NCI-H2196 treated with DMSO at 0.1 percent for 48 hours (cell line): Measurements from ENCODE around the gene DENND10.
"Not testable (repeated sequence)": the region's sequence is repeated elsewhere in the genome, so short reads cannot be mapped to it uniquely, and the experiment has no call there.

Experiments
- DNase-seq: peaks from one replicate; lab custom pipeline; 2025; ENCODE audit not compliant: unreplicated experiment; lab: John Stamatoyannopoulos, UW

DENND10 gene

GRCh38 chr10:119096641-119097415, 7.1 kb upstream of the DENND10 start:
- not testable (repeated sequence) for DNase-seq

DNA sequence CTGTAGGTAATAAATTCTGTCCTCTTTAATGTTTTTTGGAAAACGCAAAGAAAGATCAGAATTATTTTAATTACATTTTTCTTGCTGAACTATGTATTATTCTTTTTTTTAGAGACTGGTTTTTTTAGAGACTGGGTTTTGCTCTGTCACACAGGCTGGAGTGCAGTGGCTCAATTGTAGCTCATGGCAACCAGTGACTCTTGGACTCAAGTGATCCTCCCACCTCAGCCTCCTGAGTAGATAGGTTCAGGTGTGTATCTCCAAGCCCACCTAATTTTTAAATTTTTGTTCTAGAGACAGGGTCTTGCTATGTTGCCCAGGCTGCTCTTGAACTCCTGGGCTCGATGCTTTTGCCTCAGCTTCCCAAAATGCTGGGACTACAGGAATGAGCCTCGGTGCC, 5.3 kb upstream of the DENND10 start:
- DNase-seq: no peak

DNA sequence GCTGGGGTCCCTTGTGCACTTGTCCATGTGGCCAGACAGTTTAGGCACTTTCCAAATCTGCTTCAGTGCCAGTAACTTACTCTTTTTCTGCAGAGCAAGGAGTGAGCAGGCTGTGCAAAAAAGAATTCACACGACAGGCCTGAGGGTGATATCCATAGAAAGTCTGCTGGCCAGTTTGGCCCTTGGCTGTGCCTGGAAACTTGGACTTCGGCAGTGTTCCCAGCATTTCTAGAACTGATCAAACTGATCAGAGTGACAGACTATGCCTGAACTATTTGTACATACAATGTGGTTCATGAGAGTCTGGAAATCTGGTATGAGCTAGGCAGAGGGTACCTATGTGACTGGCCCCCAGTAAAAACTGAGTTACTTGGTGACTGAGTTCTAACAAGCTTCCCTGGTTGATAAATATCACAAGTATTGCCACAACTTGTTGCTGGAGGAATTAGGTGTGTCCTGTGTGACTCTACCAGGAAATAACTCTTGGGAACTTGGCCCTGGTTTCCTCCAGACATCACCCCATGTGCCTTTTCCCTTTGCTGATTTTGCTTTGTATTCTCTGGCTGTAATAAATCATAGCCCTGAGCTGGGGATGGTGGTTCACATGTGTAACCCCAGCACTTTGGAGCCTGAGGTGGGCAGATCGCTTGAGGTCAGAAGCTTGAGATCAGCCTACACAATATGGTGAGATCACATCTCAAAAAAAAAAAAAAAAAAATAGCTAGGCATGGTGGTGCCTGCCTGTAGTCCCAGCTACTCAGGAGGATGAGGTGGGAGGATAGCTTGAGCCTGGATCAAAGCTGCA, 3.3 kb upstream of the DENND10 start:
- no peak for DNase-seq

DNA sequence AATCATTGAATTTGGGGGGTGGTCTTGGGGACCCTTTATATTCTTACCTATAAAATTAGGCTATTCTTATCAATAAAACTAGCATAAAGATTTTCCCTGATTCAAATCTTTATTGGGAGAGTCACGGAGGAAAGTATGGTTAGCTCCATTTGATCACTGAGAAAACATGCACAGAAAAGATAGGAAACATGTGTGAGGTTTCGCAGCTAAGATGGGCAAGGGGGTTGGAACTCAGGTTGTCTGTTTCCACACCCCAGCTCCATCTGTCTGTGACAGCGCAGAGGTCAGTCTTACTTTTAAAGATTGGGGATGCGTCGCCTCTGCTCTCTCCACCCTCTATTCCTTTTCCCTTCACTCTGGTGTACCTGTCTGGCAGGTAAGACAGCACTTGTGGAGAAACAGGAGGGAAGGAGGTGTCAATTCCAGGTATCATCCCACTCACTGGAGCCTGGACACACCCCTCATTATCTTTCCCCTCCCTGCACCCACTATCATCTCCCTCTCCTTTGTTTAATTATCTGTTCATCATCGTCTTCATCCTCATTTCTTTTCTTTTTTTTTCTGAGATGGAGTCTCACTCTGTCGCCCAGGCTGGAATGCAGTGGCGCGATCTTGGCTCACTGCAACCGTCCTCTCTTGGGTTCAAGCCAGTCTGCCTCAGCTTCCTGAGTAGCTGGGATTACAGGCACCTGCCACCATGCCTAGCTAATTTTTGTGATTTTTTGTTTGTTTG, 2.4 kb upstream of the DENND10 start:
- DNase-seq: no peak

- DNase-seq: no peak
Observed at GRCh38 chr10:119103241-119103902, 541 bp upstream of the DENND10 start.

GRCh38 chr10:119104654-119105015, 722 bp downstream of the DENND10 start:
- no peak for DNase-seq

DNA sequence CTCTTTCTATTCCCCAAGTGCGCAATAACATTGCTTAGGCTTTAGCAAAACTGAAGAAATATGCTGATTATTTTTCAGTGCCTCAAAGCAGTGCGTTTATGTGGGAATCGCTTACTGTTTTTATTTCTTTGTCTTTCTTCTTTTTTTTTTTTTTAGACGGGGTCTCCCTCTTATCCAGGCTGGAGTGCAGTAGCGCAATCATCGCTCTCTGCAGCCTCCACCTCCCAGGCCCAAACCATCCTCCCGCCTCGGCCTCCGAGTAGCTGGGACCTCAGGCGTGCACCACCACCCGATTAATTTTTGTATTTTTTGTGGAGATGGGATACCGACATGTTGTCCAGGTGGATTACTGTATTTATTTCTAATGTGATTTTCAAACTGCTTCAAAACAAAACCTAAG, 1.2 kb downstream of the DENND10 start:
- no peak for DNase-seq

DNA sequence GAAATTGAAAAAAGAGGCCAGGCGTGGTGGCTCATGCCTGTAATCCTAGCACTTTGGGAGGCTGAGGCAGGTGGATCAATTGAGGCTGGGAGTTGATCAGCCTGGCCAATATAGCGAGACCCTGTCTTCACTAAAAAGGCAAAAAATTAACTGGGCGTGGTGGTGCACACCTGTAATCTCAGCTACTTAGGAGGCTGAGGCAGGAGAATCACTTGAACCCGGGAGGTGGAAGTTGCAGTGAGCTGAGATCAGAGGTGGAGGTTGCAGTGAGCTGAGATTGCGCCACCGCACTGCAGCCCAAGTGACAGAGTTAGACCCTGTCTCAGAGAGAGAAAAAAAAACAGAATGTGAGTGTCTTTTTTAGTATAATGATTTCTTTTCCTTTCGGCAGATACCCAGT, 2.0 kb downstream of the DENND10 start:
- DNase-seq: not testable (repeated sequence)

DNA sequence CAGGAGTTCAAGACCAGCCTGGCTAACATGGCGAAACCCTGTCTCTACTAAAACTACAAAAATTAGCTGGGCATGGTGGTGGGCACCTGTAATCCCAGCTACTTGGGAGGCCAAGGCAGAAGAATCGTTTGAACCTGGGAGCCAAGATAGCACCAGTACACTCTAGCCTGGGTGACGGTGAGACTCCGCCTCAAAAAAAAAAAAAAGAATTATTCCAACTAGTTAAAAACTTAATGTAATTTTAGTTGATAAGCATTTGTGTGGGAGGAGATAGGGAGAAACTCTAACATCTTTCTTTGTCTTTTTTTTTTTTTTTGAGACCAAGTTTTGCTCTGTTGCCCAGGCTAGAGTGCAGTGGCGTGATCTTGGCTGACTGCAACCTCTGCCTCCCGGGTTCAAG, 3.2 kb downstream of the DENND10 start:
- not testable (repeated sequence) for DNase-seq

DNA sequence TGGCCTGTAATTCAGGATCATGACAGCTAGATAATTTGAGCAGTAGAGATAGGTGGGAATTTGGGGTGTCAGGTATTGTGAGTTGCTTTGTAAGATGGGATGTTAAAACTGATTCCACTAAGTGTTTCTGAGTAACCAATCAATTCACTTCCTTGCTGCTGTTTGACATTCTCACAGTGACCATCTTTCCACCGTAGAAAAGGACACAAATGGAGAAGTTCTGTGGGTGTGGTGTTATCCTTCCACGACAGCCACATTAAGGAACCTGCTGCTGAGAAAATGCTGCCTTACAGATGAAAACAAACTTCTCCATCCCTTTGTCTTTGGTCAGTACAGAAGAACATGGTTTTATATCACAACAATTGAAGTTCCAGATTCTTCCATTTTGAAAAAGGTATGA, 3.9 kb downstream of the DENND10 start:
- DNase-seq: not testable (repeated sequence)

DNA sequence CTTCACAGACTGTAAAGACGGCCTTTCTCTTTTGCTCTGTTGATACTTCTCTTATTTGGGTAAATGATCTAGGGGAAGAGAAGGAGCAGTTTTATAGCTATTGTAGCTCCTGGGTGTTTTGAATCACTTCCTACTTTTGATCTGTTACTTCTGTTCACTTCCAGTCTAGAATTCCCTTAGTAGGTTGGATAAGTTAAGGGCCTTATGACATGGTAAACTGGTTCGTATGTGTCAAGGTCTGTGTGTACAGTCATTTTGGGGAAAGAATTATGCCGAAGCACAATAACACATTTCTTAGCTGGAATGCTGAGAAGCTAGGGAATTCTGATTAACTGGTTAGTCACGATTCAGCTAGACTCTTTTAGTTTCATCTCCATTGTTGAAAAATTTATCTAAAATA, 8.1 kb downstream of the DENND10 start:
- DNase-seq: no peak

DNA sequence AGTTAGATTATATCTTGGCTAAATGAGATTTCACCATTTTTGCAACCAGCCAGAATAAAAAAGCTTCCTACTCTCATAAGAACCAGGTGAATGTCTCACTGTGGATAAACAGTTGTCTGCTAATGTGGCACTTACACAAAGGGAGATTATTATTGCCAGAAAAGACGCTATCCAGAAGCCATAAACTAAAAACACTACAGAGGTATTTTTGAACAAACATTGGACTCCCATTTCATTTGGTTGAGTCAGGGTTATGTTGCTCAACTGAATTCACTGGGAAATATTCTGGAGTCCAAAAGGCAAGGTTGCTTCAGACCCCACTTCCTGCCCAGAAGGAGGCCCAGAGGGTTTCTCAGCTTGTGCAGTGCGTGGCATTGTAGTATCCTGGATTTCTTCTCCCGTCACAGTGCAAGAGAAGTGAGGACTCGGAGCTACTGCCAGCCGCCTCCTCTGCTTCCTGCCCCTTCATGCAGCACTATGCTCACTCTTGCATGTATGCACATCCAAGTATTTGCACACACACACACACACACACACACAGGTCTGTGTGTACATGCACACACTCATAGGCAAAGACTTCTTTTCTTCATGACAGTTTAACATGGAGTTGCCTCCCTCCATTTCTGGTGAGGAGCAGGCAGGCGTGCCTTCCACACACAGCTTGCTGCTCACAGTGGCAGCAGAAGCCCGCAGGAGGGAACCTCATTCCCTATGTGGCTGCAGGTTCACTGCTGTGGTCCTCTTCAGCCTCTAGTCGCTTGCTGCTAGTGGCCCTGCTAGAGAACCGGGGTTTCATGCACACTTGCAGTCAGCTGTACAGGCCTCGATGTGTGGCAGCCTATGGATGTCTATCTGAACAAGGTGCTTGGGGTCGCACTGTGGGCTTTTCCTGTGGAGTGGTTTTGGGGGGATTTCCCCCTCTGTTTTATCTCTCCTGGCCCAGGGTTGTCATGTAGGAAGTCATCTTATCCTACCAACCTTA, 10.1 kb downstream of the DENND10 start:
- DNase-seq: no peak

DNA sequence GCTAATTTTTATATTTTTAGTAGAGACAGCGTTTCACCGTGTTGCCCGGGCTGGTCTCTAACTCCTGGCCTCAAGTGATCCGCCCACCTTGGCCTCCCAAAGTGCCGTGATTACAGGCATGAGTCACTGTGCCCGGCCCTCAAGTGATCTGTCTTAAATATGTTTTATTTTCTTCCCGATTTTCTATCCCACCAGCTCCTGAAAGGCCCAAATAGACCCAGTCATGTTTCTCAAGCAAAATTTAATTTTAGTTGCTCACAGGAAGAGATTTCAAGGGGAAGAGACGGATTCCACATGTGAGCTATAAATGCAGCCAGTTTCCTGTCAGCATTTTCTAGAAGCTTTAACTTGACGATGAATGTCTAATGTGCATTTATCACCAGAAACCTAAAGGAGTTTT, 12.0 kb downstream of the DENND10 start:
- DNase-seq: no peak

DNA sequence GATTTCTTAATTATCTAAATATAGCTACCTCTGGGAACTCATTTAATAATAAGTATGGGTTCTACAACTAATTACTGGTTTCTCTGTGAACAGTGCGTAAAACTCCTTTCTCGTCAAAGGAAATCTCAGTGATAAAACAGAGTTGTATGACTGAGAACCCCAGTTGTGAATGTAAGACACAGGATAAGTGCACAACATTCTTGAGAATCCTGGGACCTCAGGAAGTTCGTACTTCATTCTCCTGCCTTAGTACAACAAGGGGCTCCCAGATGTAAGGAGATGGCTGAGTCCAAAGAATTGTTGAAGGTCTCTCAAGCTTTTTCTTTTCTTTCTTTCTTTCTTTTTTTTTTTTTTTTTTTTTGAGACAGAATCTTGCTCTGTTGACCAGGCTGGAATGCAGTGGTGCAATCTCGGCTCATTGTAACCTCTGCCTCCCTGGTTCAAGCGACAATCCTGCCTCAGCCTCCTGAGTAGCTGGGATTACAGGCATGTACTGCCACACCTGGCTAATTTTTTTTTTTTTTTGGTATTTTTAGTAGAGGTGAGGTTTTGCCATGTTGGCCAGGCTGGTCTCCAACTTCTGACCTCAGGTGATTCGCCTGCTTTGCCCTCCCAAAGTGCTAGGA, 12.5 kb downstream of the DENND10 start:
- no peak for DNase-seq

DNA sequence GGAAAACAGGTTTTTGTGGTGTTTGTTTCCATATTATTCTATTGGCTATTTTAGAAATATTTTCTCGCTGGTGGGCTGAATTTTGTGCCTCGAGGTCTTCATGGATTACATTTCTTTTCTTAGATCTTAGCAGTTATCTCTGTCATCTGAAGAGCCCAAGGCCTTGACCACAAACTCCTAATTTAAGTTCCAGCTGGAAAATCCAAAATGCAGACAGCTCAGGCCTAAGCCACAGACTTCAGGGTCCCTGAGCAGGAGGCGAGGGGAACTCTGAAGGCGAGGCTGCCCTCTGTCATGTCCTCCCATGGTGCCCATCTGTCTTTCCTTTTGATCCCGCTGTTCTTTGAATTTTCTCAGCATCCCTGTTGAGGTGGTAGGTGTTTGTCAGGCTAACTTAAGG, 14.3 kb downstream of the DENND10 start:
- DNase-seq: no peak

GRCh38 chr10:119119400-119119799, 15.5 kb downstream of the DENND10 start:
- no peak for DNase-seq

DNA sequence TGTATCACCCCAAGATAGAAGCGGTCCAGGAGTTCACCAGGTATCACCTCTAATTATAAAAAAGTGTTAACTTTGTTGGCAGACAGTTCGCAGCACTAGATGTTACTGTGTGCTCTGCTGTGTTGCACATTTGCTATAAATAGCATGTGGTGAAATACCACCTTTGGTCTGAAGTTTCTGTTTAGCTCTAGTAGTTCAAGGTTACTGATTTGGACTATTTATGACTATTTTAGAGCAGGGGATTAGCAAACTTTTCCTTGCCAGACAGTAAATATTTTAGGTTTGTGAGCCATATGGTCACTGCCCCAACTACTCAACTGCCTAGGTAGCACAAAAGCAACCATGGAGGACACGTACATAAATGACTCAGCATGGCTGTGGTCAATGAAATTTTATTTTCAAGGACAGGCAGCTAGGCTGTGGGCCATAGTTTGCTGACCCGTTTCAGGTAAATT, 16.5 kb downstream of the DENND10 start:
- no peak for DNase-seq

DNA sequence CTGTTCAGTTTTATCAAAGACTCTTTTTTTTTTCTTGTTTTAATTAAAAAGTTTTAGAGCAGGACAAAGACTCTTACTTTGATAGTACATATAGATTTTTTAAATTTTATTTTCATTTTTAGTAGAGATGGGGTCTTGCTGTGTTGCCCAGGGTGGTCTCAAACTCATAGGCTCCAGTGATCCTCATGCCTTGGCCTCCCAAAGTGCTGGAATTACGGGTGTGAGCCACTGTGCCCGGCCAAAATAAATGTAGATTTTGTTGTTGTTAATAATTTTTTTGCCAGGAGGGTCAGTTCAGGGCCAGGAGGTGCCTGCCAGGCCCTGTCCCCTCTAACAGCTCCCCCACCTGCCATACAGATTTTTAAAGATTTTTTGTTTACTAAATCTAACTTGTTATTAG, 17.0 kb downstream of the DENND10 start:
- no peak for DNase-seq

- DNase-seq: no peak
Observed at GRCh38 chr10:119125942-119126341, 22.0 kb downstream of the DENND10 start.

DNA sequence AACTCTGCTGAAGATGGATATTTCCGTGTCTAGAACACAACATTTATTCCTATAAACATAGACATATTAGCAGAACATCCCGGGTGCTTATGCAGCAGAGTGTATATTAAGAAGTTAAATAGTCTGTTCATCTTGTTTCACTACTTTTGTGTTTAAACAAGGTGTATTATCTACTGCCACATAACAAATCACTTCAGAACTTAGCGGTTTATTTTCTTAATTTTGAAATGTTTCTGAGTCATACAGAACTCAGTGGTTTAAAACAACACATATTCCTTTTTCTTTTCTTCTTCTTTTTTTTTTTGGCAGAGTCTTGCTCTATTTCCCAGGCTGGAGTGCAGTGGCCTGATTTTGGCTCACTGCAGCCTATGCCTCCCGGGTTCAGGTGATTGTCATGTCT, 25.8 kb downstream of the DENND10 start:
- DNase-seq: no peak
